ENCODE data around the gene CA9.
A peak's percentile ranks its signal among the peaks of the same experiment; 100 is the strongest.

CA9 gene

GRCh38 chr9:35691334-35691650 is 17.6 kb downstream of the CA9 start:
- Histone ChIP-seq H3K27me3 (ENCODE audit: low read length) (no peaks in the 10 kb centered on the region), H3K9ac (ENCODE audit: low read length) (no peak overlapping the region), H3K9me2 (replicated peaks; ENCODE audit: insufficient read depth, low read length) (no peaks in the 10 kb centered on the region), H2AFZ (ENCODE audit: low read depth, low read length, severe bottlenecking) (no peak overlapping the region), H4K20me1 (ENCODE audit: low read depth, low read length) (no peaks in the 10 kb centered on the region), H3K79me2 (ENCODE audit: insufficient read depth, low read length) (no peaks in the 10 kb centered on the region), H3K4me3 (ENCODE audit: insufficient read depth, low read length, poor library complexity, severe bottlenecking) (no peak overlapping the region), H3K4me2 (ENCODE audit: low read depth, low read length, poor library complexity, severe bottlenecking) (no peak overlapping the region), H3K36me3 (ENCODE audit: low read length) (no peaks in the 10 kb centered on the region), H3K9me3 (ENCODE audit: insufficient read depth, low read length) (no peaks in the 10 kb centered on the region), H3K27ac (ENCODE audit: low read depth, low read length) (no peak overlapping the region), H3F3A (ENCODE audit: insufficient read depth) (no peaks in the 10 kb centered on the region)
- no peak for TF ChIP-seq EZH2phosphoT487 (conservative IDR thresholded peaks at IDR 0.05; ENCODE audit: low read length)
- TF ChIP-seq, protein P1, sequence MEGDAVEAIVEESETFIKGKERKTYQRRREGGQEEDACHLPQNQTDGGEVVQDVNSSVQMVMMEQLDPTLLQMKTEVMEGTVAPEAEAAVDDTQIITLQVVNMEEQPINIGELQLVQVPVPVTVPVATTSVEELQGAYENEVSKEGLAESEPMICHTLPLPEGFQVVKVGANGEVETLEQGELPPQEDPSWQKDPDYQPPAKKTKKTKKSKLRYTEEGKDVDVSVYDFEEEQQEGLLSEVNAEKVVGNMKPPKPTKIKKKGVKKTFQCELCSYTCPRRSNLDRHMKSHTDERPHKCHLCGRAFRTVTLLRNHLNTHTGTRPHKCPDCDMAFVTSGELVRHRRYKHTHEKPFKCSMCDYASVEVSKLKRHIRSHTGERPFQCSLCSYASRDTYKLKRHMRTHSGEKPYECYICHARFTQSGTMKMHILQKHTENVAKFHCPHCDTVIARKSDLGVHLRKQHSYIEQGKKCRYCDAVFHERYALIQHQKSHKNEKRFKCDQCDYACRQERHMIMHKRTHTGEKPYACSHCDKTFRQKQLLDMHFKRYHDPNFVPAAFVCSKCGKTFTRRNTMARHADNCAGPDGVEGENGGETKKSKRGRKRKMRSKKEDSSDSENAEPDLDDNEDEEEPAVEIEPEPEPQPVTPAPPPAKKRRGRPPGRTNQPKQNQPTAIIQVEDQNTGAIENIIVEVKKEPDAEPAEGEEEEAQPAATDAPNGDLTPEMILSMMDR (IDR thresholded peaks at IDR 0.05; ENCODE audit: insufficient read depth, low read length, poor library complexity, severe bottlenecking) = no peak

DNA sequence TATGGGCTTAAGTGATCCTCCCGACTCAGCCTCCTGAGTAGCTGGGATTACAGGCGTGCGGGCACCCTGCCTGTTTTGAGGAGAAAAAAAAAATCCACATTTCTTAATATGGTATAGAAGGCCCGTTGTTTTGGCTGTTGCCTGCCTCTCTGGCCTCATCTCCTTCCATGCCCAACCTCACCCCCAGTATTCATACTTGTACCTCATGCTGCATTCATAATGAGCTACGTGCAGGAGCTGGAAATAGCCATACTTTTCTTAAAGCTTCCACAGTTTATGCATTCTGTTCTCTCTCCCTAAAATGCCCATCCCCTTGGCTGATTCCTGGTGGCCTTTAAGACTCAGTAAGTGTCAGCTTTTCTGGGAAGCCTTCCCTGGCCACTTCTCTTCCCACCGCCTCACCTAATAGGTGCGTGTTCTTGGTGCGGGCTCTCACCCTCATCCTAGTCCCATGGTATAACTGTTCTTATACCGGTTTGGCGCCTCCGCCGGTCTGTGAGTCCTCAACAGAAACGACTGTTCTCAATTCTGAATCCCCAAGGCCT is 18.1 kb downstream of the CA9 start:
- no peak overlapping the region for H3K27ac ChIP-seq (ENCODE audit: low read depth, low read length)
- H3K9ac ChIP-seq (ENCODE audit: low read length) = no peak overlapping the region
- H3K4me3 ChIP-seq (ENCODE audit: insufficient read depth, low read length, poor library complexity, severe bottlenecking) = no peak overlapping the region

DNA sequence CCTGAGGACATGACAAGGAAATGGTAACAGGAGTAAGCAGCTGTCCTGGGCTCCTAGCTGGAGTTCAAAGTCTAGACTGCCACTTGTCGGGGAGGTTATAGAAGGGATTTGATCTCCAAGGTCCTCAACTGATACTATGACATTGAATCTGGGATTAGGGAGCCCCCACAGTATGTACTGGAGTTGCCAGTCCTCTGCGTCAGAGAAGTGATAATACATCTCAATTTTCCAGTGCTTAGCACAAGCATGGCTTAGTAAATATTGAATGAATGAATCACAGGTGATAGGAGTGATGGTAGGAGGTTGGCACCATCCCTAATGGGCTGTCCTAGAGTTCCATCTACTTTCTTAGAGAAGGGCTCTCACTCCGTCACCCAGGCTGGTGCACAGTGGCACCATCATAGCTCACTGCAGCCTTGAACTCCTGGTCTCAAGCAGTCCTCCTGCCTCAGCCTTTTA is 22.2 kb downstream of the CA9 start:
- Histone ChIP-seq H4K20me1 (ENCODE audit: low read depth, low read length) (no peaks in the 10 kb centered on the region), H3K27ac (ENCODE audit: low read depth, low read length) (no peak overlapping the region), H3F3A (ENCODE audit: insufficient read depth) (no peaks in the 10 kb centered on the region), H3K4me2 (ENCODE audit: low read depth, low read length, poor library complexity, severe bottlenecking) (no peak overlapping the region), H3K9me2 (replicated peaks; ENCODE audit: insufficient read depth, low read length) (no peaks in the 10 kb centered on the region), H3K27me3 (ENCODE audit: low read length) (no peaks in the 10 kb centered on the region), H3K4me3 (ENCODE audit: insufficient read depth, low read length, poor library complexity, severe bottlenecking) (no peak overlapping the region), H2AFZ (ENCODE audit: low read depth, low read length, severe bottlenecking) (no peak overlapping the region), H3K9me3 (ENCODE audit: insufficient read depth, low read length) (no peaks in the 10 kb centered on the region), H3K9ac (ENCODE audit: low read length) (no peak overlapping the region), H3K79me2 (ENCODE audit: insufficient read depth, low read length) (no peaks in the 10 kb centered on the region), H3K36me3 (ENCODE audit: low read length) (peaks cover 14% of the 10 kb centered on the region; the same call in 1 of the 2 replicates)
- no peak for TF ChIP-seq EZH2phosphoT487 (conservative IDR thresholded peaks at IDR 0.05; ENCODE audit: low read length)

More for the DNA sequence above, 18.1 kb downstream of the CA9 start:
- H3K36me3 ChIP-seq (ENCODE audit: low read length) = no peaks in the 10 kb centered on the region
- H3K27me3 ChIP-seq (ENCODE audit: low read length) = no peaks in the 10 kb centered on the region
- H3K4me2 ChIP-seq (ENCODE audit: low read depth, low read length, poor library complexity, severe bottlenecking) = no peak overlapping the region
- H3K79me2 ChIP-seq (ENCODE audit: insufficient read depth, low read length) = no peaks in the 10 kb centered on the region
- H3K9me3 ChIP-seq (ENCODE audit: insufficient read depth, low read length) = no peaks in the 10 kb centered on the region
- no peak overlapping the region for H2AFZ ChIP-seq (ENCODE audit: low read depth, low read length, severe bottlenecking)
- no peaks in the 10 kb centered on the region for H4K20me1 ChIP-seq (ENCODE audit: low read depth, low read length)
- TF ChIP-seq EZH2phosphoT487 (conservative IDR thresholded peaks at IDR 0.05; ENCODE audit: low read length) = no peak
- TF ChIP-seq, protein P1 (IDR thresholded peaks at IDR 0.05; ENCODE audit: insufficient read depth, low read length, poor library complexity, severe bottlenecking) = no peak
- H3F3A ChIP-seq (ENCODE audit: insufficient read depth) = no peaks in the 10 kb centered on the region
- no peaks in the 10 kb centered on the region for H3K9me2 ChIP-seq (replicated peaks; ENCODE audit: insufficient read depth, low read length)

DNA sequence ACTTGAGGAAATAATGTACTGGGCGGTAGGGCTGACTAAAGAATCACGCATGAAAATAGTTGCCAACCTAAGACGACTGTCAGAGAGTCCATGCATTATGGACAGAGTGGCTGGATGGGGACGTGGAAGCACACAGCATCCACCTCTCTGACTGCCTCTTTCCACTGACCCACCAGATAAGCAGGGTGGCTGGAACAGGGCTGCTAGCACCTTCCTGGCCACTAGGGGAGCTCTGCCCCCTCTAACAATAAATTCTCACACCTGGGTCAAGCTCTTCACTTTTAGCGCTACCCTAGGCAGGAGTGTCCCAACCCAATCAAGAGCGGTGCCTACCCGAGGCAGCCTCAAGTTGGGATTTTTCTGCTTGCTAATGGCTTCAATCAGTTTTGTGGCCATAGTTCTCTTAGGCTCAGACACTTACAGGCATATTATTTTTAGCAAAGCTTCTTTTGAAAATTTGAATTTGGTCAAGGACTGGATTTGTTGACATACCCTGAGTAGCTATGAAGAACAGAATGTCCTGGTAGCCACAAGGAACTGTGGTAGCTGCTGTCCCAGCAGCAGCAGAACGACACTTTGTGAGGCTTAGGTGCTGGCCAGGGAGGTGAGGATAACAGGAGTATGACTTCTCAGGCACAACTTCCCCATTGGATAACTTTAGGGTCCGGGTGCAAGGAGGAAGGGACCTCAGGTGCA is 22.9 kb downstream of the CA9 start:
- Histone ChIP-seq H2AFZ (ENCODE audit: low read depth, low read length, severe bottlenecking) (no peak overlapping the region), H3F3A (ENCODE audit: insufficient read depth) (no peaks in the 10 kb centered on the region), H3K27ac (ENCODE audit: low read depth, low read length) (no peak overlapping the region), H3K9me2 (replicated peaks; ENCODE audit: insufficient read depth, low read length) (no peaks in the 10 kb centered on the region), H3K36me3 (ENCODE audit: low read length) (peaks cover 14% of the 10 kb centered on the region; the same call in 1 of the 2 replicates), H3K79me2 (ENCODE audit: insufficient read depth, low read length) (no peaks in the 10 kb centered on the region), H4K20me1 (ENCODE audit: low read depth, low read length) (no peaks in the 10 kb centered on the region), H3K27me3 (ENCODE audit: low read length) (no peaks in the 10 kb centered on the region), H3K9ac (ENCODE audit: low read length) (no peak overlapping the region), H3K9me3 (ENCODE audit: insufficient read depth, low read length) (no peaks in the 10 kb centered on the region), H3K4me2 (ENCODE audit: low read depth, low read length, poor library complexity, severe bottlenecking) (no peak overlapping the region), H3K4me3 (ENCODE audit: insufficient read depth, low read length, poor library complexity, severe bottlenecking) (no peak overlapping the region)
- TF ChIP-seq EZH2phosphoT487 (conservative IDR thresholded peaks at IDR 0.05; ENCODE audit: low read length) = no peak
- TF ChIP-seq, protein P1 (IDR thresholded peaks at IDR 0.05; ENCODE audit: insufficient read depth, low read length, poor library complexity, severe bottlenecking) = peak; percentile 95

All from SU-DHL-6 (cell line).